Stimulated activated CD8-positive, alpha-beta memory T cell treated with anti-CD3 and anti-CD28 coated beads, Interleukin-7, amount 100 ng/mL, for 1 hour (primary cell): Measurements from ENCODE around the gene POU6F2.
"Not testable (repeated sequence)": the region's sequence is repeated elsewhere in the genome, so short reads cannot be mapped to it uniquely, and the experiment has no call there.

Experiments
- DNase-seq, 2 donors: peaks; one replicate each; pipeline ENCODE4 v3.0.0-alpha.2; 2020; ENCODE audit warnings: low read depth in 2 of 2

The POU6F2 gene

DNA sequence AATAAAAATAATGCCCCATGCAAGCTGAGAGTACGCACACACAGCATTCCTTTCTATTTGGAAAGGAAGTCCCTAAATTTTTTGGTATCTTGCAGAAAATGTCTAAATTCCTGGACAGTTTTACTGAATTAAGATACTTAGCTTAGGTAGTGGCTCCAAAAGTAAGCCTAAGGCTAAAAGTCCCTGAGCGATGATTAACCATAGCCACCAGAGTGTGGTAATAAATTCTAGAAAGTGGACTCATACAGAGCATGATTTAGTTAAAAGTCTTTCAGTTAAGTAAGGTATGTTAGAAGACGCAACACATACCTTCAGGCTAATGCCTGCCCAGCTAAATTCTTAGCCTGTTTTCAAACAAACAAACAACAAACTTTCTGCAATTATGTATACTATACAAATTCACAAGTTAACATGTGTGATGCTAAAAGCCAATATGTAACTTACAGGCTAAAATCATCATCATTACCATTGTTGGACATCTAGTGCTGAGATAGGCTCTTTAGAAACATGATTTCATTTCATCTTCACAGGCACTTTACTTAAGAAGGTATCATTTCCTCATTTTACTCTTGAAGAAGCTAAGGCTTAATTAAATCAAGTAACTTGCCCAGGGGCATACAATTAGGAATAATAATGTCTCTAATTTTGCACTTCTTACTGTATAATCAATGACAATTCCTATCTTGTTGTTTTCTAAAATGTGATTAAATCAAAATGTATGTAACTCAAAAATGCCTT is 327.1 kb downstream of the POU6F2 start:
- no peak for DNase-seq

DNA sequence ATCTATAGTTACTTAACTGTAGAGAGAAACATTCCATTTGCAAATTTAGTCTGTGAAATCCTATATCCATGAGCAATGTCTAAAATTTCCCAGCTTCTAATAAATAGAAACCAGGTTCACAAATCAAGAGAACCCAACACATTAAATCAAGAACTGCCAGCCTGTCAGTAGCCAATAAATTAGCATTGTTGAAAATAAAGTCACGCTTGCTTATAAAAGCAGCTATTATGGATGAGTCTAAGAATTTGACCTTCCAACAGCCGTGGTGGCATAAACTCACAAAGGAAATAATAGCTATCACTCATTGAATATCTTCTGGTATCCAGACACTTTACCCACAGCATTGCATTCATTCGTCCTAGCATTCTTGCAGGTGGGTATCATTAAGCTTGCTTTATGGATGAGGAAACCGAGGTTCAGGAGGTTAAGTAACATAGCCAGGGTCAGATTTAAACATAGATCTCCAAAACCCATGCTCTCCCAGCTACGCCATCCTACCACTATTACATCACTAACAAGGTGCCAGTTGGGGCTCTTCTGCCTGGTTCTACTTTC is 328.4 kb downstream of the POU6F2 start:
- DNase-seq = no peak

DNA sequence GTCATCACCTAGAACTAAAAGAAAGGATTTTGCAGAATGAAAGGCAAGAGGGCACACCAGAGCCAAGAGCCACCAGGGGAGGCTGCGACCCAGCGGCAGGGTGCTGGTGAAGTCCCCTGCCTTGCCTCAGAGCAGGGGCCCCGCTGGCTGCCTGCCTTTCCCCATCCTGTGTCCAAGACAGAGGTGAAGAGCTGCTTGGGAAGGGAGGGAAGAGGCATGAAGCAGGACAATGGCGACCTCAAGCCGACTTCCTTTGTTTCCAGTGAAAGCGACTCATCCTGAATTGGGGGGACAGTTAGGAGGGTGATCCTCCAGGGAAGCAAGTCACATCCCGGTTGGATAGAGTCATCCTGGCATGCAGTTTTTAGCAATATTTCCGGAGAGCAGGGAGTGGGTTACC is 333.0 kb downstream of the POU6F2 start:
- DNase-seq = no peak

DNA sequence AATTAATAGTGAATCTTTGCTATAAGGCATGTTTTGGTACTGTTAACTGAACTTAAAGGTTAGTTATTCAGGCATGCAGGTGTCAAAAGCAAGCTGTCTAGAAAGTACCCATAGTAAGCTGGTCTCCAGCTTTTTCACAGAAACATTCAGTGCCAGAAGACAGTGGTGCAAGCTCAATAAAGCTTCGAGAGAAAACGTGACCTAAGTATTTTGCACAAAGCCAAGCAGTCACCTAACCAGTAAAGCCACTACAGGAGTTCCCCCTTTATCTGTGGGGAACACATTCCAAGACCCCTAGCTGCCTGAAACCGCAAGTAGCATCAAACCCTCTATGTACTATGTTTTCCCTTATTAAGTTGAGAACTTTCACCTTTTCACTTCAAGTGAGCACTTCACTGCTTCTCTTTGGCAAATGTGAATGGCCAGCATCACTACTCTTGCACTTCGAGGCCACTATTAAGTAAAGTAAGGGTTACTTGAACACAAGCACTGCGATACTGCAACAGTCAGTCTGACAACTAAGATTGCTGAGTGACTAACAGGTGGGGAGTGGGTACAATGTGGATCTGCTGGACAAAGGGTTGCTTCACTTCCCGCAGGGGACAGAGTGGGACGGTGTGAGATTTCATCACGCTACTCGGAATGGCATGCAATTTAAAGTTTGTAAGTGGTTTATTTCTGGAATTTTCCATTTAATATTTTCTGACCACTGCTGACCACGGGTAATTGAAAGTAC is 334.7 kb downstream of the POU6F2 start:
- DNase-seq = no peak

DNA sequence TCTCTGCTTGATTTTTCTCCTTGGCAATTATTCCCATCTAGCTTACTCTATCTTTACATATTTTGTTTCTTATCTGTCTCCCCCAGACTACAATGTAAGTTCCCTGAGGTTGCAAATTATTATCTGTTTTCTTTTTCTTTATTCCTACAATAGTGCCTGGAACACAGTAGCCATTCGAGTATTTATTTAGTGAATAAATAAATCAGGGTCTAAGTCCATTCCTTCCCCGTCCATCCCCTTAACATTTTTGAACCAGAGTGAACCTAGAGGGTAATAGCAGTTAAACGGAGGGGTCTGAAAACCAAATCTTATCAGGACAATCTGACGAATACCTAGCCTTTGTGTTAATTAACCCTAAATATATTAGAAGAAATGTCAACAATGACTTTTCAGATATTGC is 335.7 kb downstream of the POU6F2 start:
- DNase-seq = no peak

DNA sequence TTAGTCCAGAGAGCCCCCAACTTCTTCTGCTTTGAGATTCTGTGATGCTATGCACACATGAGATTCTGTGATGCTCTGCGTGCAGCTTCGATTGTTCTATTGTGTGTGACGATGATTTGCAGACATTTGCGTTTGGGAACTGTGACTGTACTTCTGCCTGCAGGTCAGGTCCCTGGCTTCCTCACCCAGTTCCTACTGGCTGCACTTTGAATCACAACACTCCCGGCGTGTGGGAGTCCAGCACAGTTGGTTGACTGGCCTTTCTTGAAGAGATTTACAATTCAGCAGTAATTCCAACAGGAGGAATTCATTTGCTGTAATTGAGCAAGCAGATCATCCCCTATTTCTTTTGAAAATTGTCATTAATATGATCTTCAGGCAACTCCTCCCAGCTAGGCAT is 336.3 kb downstream of the POU6F2 start:
- DNase-seq = no peak

DNA sequence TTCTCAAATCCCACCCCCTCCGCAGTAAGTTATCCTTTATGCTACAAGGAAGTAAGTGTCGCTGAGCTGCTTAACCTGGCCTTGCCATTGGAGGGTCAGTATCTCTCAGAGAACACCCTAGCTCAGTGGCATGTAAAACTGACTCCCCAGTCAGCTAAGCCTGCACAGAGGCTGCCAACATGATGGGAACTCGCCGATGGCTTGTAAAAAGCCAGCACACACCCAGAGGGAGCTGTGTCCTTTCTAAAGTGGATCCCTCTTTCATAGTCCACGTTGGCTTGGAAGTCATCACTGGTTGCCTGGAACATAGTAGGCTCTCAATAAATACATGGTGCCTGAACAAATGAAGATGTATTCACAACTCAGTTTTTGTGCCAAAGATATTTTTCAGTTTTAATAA is 339.4 kb downstream of the POU6F2 start:
- DNase-seq = no peak

DNA sequence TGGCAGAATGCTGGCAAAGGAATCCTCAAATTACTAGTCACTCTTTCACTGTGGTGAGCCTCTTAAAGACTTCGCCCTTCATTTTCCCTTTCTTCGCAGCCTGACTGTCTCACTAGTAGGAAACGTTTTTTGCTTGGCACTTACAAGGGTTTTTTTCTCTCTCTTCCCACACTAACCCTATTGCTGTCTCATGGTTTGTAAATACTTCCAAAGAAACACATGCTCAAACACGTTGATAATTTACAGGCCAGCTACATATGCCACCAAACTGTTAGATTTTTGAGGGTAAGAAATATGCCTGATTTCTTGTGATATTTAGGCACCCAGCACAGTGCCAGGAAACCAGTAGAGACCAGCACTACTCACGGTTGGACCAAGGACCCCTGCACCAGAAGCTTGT is 340.2 kb downstream of the POU6F2 start:
- no peak for DNase-seq

DNA sequence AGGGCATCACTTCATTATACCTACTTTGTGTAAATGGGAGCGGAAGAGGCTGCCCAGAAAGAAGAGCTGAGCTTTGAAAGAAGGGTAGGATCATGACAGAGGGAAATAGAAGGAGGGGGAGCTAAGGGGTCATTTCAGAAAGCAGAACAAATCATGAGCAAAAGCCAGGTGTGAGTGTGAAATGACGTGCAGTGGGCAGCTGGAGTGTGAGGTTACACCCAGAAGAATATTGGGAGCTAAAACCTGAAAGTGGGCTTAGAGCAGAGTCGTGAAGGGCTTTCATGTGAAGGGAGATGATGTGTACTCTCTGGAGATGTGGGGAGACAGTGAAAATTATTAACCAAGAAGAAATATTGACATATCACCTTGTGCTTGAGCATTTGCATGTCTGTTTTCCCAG is 343.5 kb downstream of the POU6F2 start:
- DNase-seq = no peak

DNA sequence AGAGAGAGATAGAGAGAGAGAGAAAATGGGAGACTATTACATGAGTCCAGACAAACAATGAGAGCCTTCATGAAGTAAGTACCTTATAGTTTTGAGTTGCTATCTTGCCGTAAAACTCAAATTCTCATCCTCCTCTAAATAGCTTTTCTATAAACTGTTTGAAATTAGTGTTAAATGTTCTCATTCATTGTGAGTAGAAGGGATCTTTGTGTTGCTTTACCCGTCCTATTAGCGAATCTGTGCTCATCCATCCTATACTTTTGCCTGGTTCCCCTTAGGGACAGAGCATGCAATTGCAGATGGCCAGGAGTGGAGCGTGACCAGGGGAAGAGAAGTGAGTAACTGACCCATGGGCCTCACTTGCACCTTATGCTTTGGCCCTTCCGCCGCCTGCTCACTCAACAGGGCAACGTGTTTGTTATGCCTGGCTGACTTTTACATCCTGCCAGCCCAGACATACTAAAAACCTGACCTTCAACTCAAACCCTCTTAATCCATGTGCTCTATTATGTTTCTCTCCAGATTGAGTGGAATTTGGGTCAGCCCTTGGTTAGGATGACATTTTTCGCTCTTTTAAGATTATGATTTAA is 344.3 kb downstream of the POU6F2 start:
- no peak for DNase-seq

DNA sequence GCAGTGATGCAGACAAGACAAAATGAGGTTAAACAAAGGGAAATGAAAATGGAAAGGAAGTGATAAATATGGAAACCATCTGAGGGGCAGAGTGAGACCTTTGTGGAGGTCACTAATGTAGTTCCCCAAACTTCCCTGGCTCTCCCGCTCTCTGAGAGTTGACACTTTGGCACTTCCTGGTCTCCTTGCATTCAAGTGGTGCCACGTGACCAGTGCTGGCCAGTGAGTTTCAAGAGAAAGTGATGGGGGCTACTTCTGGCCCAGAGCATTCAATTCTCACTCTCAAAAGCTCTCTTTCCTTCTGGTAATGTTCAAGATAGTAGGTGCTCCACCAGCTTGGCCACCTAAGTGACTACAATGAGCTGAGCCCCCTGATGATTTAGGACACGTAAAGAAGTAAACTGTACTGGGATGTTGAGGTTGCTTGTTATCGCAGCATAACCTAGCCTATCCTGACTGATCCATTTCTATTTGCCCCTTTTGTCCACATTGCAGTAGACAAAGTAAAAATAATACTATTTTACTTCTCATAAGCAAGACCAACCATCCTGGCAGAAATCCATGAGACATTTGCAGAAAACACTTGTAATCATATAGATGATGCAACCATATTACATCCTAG is 346.5 kb downstream of the POU6F2 start:
- no peak for DNase-seq

DNA sequence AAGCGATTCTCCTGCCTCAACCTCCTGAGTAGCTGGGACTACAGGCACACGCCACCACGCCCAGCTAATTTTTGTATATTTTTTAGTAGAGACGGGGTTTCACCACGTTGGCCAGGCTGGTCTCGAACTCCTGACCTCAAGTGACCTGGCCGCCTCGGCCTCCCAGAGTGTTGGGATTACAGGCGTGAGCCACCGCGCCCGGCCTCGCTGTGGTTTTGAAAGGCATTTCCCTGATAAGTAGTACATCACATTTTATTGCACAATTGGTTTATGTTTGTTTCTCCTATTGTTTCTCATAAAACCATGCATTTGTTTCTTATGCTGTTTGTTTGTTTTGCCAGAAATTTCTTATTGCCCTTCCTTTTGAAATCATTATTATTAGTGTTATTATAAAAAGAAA is 353.9 kb downstream of the POU6F2 start:
- DNase-seq = not testable (repeated sequence)

DNA sequence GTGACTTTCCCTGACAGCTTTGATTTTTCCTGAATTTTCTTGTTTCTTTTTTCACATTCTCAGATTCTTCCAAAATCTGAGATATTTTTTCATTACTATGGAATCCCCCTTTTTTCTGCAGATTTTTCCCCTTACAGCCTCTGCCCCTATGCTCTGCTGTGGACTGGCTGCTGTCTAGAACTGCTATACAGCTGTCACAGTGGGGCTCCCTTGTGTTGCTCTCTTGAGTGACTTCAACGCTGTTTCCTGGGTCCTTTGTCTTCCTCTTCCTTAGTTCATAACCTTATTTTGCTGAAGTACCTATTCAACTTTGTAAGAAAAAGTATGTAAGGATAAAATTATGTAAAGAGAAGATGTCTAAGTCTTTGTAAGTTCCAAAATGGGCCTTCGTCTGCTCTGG is 354.4 kb downstream of the POU6F2 start:
- DNase-seq = no peak

DNA sequence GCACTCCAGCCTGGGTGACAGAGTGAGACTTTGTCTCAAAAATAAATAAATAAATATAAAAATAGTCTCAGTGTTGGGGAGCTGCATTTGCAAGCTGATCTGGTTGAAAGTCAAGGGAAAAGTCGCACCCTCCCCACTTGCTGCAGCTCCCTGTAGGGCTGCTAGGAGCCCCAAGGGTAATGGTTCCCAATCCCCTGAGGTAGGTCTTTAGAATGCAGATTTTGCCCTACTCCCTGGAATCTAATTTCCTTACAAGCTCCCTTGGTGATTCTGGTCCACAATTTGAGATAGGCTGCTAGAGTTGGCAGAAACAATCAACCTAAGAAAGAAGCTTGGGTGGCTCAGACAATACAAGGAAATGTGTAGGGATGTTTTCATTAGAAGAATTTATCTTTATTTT is 356.0 kb downstream of the POU6F2 start:
- no peak for DNase-seq

DNA sequence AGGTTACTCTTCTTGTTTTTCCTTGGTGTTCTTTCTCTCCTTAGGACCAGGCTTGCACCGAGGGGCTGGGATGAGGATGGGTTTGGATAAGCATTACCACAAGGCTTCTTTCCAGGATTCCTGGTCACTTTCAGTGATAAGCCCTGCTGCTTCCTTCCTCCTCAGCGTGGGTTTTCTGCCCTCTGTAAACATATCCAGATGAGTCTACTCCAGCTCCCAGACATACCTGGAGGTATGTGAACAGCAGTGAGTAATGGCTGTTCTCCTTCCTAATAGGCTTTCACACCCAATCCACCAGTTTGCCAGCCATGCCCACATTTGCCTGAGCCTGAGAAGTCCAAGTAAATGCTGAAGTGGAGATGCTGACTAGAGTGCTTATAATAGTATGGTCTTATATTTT is 358.7 kb downstream of the POU6F2 start:
- DNase-seq = no peak

DNA sequence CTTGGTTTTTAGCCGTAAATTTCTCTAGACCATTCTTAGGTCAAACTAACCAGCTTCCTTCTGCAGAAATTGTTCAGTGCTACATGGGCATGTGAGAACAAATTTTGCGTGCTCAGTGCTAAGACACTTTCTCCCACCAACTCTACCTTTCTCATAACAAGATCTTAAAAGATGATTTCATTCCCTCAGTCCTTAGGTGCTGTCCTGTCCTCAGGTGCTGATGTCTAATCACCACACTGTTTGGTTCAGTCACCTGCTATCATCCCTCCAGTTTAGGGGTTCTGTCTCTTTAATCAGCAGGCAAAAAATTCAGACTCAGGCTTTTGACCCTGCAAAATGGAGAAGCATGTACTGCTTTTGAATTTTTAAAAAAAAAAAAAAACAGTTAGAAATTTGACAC is 361.0 kb downstream of the POU6F2 start:
- no peak for DNase-seq

DNA sequence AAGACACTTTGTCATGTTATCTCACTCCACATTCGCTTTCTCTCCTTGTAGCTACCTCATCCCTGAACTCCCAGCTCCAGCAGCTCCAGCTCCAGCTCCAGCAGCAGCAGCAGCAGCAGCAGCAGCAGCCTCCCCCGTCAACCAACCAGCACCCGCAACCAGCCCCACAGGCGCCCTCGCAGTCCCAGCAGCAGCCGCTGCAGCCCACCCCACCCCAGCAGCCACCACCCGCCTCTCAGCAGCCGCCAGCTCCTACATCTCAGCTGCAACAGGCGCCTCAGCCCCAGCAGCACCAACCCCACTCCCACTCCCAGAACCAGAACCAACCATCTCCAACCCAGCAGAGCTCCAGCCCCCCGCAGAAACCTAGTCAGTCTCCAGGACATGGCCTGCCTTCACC is 361.9 kb downstream of the POU6F2 start:
- no peak for DNase-seq

DNA sequence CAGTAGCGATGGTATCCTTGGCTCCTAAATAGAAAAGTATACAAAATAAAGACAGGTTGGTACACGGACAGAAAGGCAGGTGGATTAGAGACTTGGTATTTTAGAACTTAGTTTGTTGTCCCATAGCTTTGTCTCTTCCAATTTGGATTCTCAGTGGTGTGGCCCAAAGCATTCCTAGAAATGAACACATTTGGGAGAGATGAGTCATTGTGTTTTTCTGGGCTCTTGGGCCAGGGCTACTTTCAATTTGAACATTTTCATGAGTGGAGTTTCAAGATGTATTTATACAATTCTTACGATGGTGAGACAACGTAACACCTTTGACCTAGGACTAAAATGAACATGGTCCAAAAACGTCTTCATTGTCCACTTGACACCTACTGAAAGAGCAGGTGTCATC is 363.4 kb downstream of the POU6F2 start:
- DNase-seq = no peak

DNA sequence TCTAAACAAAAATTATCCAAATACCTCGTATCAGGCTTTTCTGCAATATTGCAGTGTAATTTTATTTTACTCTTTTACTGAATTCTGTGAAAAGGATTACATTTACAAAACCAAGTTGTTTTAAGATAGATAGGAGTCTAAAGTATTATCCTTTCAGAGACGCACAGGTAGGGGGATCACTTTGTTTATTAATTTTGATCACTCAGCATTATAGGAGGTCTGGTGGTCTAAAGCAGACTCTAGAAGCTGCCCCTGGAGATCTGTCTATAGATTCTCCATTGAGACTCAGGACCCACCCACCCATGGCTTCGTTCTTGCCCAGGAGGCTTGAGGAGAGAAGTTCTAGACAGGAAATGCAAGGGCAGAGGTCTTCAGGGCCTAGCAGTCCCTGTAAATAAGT is 365.1 kb downstream of the POU6F2 start:
- no peak for DNase-seq

DNA sequence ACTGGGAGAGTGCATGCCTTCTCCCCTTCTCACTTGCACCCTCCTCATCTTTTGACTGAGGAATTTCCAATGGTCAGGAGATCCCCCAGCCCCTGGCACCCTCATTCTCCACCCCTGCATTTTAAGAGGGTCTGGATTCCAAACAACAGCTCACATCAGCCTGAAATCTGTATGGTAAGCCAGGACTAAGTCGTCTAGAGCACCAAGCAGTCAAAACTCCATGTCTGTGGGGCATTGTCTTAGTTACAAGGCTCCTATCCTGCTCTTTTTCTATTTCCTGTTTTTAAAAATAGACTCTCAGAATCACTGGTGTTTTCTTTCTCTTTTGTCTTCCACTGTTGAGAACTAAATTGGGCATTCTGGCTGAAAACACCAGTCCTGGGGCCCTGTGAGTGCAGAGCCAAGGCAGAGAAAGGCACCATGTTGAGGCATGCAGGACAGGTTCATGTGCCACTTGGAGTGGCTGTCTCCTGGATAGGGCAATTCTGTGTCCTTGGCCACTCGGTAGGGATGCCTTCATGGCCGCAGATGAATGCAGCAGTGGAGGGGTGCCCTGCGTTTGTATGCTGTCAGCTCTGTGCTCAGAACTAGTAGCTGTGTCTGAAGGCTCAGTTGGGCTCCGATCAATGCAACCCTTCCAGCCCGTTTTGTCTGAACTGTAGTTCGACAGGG is 371.9 kb downstream of the POU6F2 start:
- no peak for DNase-seq

DNA sequence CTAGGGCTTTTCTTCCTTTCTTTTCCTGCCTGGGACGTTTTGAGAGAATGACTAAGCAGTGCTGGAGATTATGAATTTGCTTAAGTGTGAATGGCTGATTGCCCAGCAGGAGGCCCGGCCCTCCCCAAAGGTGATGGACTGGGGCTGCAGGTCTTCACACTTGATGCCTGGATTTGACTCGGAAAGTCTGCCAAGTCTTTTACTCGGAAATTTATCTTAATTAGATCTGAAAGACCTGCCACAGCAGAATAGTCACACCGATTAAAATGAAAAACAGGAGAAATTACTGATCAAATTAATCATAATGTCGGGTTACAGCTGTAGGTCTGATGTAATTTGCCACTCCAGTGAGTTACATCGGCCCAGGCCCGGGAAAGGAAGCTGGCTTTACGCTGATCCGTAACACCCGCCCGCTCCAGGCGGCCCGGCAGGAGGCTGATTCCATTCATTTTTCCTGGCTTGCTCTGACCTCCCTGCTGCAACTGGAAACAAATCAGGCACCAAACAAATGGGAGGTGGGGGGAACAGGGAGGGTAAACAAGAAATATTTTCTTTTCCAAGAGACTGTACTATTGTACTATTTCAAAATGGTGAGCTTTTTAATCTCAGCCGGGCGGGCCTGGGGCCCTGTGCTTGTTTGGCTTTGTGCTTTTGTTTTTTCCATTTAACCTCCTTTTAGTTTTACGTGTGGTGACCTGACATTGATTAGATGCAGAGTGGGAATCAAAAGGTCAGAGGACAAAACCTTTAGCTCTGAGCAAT is 376.1 kb downstream of the POU6F2 start:
- no peak for DNase-seq
